DLD1 (cell line): ENCODE measurements around the gene ABAT.

Experiments
- in situ Hi-C: cut with HindIII; loops from 2 replicates; pipeline ENCODE4 v1.10.0; 2017; ENCODE audit warnings: low sequenced_read_pairs

Gene ABAT

DNA sequence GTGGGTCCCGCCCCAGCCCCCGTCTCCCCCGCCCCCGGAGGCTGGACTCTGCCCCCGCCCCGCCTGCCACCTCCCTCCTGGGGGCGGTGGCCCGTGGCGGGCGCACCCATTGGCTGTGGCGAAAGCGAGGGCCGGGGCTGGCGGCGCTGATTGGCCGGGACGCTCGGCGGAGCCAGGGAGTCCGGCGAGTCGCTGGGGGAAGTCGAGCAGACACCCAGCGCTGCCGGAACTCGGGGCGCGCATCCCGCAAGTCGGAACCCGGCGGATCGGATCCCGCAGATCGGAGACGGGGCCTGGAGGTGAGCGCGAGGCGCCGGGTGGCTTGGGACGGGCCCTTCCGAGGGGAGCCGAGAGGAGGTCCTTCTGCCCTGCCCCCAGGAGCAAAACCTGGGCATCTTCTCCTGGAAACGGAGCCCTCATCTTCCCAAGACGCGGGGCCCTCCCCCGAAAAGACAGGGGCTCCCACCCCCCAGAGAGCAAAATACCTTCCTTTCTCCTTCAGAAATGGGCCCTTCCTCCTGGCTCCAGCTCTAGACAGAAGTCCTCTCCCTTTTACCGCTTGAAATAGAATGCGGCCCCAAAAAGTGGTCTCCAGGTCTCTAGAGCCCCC, at the start of gene ABAT:
ABAT (plus strand) TSS at position 205 of the 610 bp plus-strand sequence. CDS start 61,123 bp downstream, outside the sequence.
- in situ Hi-C loops, result no loop called here

DNA sequence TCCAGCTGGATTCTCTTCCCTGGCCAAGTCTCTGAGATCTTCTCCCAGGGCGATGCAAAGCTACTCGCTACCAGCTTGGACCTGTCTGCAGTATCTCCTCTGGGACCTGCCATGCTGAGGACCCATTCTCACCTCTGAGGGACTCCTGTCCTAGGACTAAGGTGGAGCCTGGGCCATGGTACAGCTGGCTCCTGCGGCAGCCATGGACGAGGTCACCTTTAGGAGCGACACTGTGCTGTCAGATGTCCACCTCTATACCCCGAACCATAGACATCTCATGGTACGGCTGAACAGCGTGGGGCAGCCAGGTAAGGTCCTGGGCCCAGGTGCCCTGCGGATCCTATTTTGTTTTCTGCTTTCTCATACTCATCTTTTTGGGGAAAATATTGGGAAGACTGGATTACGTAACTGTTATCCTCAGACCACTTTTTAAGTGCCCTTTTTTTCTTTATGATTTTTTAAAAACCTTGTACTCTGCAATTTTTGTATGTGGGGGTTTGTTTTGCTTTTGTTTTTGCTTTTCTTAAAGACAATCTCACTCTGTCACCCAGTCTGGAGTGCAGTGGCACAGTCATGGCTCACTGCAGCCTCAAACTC, 48.8 kb upstream of the ABAT start:
- in situ Hi-C loops, result loop anchor here (25.0 kb wide), 1 partner anchor 187 kb away; no protein-coding TSS in a partner anchor

DNA sequence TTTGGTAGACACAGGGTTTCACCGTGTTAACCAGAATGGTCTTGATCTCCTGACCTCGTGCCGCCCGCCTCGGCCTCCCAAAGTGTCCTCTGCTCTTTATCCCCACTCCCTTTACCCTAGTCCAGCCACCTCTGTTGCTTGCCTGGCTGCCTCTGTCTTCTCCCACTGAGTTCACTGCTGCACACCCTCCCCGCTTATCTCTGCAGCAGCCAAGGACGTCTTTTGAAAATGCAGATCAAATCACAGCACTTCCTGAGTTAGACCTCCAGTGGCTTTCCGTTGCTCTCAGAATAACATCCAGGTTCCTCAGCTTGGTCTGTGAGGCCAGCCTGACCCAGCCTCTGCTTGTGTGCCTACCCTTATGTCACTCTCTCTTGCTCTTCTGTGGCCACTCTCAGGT, 47.5 kb upstream of the ABAT start:
- in situ Hi-C loops, result loop anchor here (25.0 kb wide), 1 partner anchor 185 kb away; no protein-coding TSS in a partner anchor

DNA sequence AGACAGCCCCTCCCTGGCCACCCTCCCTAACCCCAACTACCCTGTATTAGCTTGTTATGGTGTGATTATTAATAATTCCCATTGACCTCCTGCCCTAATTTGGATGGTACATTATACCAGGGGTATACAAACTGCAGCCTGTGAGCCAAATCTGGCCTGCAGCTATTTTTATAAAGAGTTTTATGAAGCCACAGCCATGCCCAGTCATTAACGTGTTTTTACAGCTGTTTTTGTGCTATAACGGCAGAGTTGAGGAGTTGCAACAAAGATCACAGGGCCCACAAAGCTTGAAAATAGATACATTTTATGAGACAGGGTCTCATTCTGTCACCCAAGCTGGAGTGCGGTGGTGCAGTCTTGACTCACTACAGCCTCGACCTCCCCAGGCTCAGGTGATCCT, 47.0 kb upstream of the ABAT start:
- in situ Hi-C loops, result loop anchor here (25.0 kb wide), 1 partner anchor 185 kb away; no protein-coding TSS in a partner anchor

DNA sequence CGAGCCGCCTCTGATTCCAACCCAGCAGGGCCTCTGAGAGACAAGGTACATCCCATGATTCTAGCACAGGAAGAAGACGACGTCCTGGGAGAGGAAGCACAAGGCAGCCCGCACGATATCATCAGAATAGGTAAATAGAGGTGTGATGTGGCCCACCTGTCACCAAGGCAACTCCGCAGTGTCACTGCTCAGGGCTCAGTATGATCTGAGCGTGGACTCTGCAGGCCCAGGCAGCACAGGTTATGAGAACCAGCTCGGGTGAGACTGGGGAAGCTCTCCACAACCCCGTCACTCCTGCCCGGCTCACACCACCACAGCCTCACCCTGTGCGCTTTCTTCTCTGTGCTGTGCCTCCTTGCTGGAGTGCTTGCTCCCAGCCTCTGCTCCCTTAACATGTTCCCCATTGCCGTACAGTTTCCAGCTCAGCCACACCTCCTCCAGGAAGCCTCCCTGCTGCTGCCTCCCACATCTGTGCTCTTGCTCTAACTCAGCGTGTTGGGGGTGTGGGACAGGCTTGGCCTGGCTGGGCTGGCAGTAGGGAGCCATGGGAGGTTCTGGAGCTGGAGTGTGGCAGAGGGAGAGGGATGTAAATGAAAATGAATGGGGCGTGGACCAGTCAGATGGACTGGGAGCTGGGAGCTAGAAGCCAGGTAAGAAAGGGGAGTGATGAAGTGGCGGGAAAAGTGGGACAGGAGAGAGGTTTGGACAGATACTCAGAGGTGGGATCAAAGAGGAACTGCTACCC, 45.3 kb upstream of the ABAT start:
- in situ Hi-C loops, result loop anchor here (25.0 kb wide), 1 partner anchor 183 kb away; no protein-coding TSS in a partner anchor

DNA sequence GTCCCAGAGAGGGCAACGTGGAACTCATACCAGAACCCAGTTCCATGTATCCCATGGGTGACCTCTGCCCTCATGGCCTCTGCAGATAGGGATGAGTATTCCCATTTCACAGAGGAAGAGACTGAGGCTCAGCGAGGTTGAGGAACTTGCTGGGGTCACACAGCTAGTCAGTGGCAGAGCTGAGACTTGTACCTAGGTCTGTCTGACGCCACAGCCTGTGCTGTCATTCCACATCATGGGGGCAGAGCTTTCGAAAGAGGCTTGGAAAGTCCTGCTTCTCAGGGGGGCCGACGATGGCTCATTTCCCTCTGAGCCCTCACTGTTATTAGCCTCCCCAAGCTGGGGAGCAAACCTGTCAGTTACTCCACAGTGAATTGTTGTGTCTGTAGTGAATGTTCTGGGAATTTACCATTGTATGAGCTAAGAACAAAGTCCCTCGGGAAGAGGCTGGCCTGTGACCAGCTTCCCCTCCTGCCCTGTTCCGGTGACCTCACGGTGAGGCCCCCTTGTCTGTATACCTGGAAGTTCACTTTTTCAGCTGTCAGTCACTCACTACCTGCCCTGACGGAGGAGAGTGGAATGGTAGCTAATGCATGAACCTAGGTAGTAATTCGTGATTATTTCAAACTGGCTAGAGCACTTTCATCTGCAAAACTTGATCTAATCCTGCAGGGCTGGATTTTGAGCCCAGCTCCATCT, 44.0 kb upstream of the ABAT start:
- in situ Hi-C loops, result loop anchor here (25.0 kb wide), 1 partner anchor 182 kb away; no protein-coding TSS in a partner anchor

DNA sequence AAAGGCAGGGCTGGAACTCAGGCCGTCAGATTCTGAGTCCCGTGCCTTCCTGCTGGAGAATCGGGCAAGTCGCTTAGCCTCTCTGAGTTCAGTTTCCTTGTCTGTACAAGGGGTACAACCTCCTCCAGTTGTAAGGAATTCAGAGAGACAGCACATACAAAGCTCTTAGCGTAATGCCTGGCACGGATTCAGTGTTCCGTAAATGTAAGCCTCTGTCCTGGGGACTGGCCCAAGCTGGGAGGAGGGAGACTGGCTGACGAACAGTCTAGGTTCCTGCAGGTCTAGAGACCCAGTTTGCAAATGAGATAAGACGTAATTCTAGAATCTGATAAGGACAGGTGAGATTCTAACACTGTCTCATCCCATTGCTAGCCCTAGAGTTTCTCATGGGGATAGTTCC, 43.0 kb upstream of the ABAT start:
- in situ Hi-C loops, result loop anchor here (25.0 kb wide), 1 partner anchor 181 kb away; no protein-coding TSS in a partner anchor

DNA sequence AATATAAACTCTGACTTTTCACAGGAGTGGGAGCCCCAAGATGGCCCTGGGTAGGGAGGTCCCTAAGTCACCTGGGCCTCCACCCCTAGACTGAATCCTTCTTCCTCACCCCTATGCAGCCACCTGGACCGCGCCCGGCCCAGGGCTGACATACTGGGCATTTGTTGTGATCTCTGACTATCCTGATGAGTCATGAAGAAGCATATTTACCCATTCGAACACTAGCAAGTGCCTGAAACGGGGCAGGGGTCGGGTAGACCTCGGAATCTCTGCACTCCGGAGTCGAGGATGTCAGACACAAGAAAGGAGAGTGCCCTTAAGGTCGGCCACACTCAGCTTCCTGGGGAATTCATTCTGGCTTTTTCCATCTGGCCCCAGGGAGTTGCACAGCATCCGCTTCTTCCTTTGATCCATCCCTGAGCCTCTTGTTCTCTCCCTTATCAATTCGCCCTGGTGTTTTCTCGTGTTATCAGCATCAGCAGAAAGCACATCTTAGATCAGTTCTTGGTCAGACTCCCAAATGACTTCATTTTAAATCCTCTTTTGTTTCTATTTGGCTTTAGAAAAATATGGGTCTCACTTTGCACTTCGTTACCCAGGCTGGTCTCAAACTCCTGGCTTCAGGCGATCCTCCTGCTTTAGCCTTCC, 42.5 kb upstream of the ABAT start:
- in situ Hi-C loops, result loop anchor here (25.0 kb wide), 1 partner anchor 180 kb away; no protein-coding TSS in a partner anchor

DNA sequence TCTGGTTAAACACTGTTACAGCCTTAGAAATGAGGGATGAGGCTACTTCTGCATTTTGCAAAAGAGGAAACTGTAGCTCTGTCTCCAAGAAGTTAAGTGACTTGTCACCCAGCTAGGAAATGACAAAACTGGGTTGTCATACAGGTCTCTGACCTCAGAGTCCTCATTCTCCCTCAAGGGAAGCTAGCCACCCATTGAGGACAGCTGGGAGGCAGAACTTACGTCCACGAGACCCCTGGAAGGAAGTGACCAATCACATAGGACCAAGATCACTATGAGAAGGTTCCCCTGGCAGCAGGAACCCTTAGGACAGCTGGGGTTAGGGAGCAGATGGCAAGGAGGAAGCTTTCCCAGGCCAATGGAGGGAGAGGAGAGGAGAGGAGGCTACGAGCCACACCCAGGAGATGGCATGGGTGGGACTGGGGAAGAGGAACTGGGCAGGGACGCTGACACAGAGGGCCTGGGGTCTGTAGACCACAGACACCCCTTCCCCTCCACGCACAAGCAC, 41.7 kb upstream of the ABAT start:
- in situ Hi-C loops, result loop anchor here (25.0 kb wide), 1 partner anchor 180 kb away; no protein-coding TSS in a partner anchor

DNA sequence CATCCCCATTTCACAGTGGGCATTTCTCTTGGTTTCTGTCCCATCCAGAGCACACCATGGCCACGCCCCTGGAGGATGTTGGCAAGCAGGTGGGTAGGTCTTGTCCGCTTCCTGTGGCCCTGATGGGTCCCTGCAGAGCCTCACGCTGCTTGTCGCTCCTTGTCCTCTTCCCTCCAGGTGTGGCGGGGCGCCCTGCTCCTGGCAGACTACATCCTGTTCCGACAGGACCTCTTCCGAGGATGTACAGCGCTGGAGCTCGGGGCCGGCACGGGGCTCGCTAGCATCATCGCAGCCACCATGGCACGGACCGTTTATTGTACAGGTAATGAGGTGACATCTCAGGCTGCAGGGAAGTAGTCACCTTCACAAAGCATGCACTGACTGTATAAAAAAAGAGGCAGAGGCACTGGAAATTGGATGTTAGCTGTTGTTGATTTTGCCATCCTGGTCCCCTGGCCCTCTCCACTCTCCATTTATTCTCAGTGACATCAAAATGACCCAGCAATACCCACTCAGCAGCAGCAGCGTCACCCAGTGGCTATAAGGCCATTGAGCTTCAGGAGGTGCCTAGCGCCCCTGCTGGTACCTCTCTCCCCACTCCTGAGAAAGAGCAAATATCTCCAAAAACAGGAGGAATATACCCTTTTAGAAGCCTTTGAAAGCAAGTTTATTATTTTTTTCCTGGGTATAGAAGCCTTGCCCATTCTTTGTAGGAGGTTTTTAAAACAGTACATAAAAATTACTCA, 39.3 kb upstream of the ABAT start:
- in situ Hi-C loops, result loop anchor here (25.0 kb wide), 1 partner anchor 177 kb away; no protein-coding TSS in a partner anchor

DNA sequence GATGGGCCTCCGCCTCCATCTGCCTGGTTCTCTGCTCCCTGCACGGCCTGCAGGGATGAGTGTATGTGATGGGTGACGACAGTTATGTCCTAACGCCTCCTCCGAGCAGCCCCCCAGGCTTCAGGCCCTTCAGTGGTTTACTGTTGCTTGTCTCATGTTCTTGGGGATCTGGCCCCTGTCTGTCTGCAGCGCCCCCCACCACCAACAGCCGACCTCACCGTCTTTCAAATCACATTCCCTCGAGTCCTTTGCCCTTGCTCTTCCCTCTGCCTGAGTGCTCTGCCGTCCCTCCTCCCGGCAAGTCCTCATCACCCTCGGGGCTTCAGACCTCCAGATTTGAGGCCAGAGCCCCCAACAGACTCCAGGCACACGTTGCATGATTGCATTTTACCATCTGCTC, 34.7 kb upstream of the ABAT start:
- in situ Hi-C loops, result loop anchor here (25.0 kb wide), 1 partner anchor 173 kb away; no protein-coding TSS in a partner anchor

DNA sequence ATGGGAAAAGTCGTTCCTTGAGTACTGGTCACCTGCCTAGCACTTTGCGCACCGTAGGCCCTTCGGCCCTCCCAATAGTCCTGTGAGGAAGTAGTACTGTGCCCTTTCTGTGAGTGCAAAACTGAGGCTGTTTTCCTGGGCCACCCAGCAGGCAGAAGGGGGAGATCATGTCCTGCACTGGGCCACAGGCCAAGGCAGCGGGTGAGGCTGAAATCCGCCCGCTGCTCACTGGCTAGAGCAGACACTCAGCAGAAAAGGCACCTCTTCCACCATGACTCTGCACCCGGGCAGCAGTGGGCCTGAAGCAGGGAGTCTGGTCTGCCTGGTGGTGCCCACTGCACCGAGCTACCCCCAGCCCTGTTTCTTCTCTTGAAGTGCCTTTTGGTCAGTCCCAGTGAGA, 32.7 kb upstream of the ABAT start:
- in situ Hi-C loops, result loop anchor here (25.0 kb wide), 1 partner anchor 171 kb away; no protein-coding TSS in a partner anchor

DNA sequence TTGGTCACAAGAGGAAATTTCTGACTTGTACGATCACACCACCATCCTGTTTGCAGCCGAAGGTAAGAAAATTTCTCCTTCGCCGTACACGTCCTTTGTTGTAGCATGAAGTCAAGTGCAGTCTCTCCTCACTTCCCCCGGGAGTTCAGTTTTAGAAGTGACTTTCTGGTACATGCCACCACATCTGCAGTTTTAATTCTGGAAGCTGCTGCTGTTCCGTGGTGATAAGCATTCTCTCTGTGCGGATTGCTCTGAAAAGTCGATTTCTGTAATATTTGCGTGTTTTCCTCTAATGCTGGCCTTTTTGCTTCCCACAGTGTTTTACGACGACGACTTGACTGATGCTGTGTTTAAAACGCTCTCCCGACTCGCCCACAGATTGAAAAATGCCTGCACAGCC, 32.3 kb upstream of the ABAT start:
- in situ Hi-C loops, result loop anchor here (25.0 kb wide), 1 partner anchor 170 kb away; no protein-coding TSS in a partner anchor

DNA sequence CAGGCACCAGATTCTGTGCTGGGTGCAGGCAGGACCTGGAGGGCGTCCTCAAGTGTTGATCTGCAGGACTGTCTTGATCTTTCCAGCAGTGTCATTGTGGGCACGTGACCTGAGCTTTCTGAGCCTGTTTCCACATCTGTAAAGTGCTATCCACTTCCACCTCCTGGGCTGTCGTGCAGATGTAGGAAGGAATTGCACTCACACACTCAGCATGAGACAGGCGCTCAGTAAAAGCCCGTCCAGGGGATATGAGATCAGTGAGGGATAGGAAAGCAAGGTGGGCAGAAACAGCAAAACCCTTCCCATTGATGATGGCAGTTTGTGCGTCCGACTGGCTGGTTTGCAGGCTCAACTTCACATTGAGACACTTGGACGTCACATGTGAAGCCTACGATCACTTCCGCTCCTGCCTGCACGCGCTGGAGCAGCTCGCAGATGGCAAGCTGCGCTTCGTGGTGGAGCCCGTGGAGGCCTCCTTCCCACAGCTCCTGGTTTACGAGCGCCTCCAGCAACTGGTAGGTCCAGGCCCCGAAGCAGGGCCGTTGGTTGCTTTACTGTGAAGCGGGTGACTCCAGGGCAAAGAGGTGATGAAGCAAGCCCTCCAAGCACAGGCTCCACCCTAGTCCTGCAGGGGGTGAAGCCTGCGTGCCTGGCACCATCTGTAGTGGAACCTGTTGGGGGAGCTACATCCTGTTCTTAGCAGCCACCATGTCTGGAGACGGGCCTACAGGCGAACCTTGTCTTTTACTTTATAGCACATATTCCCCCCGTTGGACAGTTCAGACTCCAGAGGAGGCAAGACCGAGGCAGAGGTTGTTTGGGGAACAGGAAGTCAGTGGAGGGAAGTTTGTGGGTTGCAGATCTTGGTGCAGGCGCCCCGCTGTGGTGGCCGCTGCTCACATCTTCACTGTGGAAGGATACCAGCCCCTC, 29.9 kb upstream of the ABAT start:
- in situ Hi-C loops, result loop anchor here (25.0 kb wide), 1 partner anchor 168 kb away; no protein-coding TSS in a partner anchor

DNA sequence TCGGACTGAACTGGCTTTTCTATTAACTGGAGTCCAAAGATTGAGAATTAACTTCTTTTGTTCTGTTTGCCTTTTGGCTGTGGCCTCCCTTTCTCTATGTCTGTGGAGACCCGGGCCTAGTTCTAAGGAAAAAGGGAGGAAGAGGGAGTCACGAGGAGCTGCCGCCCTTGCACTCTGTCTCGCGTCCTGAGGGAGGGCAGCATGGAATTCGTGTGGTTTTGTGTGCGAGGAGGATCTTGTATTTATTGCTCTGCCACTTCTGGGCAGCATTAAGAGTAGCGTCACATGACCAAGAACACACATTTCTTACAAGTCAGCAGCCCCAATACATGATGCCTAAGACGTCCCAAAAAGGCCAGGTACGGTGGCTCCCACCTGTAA, 29.3 kb upstream of the ABAT start:
- in situ Hi-C loops, result loop anchor here (25.0 kb wide), 1 partner anchor 167 kb away; no protein-coding TSS in a partner anchor

DNA sequence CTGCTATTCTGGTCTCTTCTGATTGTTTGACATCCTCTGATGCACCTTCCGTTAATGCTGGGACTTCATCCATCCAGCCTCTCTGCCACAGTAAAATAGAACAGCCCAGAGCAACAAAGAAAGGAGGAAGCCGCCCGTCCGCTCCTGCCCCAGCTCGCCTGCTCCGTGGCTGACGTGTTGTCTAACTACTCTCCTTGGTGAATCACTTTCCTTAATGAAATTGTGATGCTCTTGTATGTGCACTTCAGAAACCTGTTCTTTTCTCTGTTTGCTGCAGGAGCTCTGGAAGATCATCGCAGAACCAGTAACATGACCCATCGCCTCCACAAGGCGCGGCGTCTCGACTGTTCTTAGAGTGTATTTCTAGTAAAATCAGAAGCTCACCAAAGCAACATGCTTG, 28.6 kb upstream of the ABAT start:
- in situ Hi-C loops, result loop anchor here (25.0 kb wide), 1 partner anchor 166 kb away; no protein-coding TSS in a partner anchor

DNA sequence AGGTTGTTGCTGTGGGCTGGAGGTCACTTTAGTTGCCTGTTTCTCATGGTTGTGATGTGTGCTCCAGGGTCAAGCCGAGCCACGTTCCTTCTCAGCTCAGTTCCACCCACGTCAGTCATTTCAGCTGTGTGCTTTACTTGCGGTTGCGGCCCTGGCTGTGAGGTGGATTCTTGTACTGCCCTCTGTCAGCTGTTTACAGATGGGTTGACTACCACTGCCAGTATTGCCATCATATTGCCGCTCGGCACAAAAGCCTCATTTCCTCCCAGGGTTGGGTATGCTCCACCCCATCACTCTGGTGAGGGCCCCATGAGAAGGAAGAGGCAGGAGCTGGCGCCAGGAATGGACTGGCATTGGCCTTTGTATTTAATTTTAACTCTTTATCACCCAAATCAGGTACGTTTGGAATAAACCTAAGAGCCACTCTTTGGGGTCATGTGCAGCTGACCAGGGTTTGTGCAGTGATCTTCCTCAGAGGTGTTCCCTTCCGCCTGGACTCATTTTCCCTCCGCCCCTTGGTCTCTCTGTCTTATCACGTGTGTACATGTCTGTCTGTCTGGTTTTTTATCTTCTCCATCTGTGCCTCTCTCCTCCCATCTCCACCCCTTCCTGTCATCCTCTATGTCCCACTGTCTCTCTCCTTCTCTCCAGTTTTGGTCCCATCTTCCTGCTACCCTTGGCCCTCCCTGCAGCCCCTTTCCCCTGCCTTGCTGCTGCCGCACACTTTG, 27.9 kb upstream of the ABAT start:
- in situ Hi-C loops, result loop anchor here (25.0 kb wide), 1 partner anchor 166 kb away; no protein-coding TSS in a partner anchor
